Effector memory CD8-positive, alpha-beta T cell (primary cell): Measurements from ENCODE around the gene RRAS.

Experiments used
- ATAC-seq: fragments of 150-1000 bp; cut with Tn5 transposase; replicated peaks from 2 replicates; pipeline ENCODE4 v1.10.0; 2021; ENCODE audit warnings: mild to moderate bottlenecking, moderate library complexity
- DNase-seq, 3 experiments: peaks; one replicate each; pipeline ENCODE4 v3.0.0; 2021
- H3K27ac Mint-ChIP-seq, 2 donors: one replicate each; pipeline ENCODE4 v1.8.0; 2022; ENCODE audit warnings: mild to moderate bottlenecking in 2 of 2, mixed read lengths in 2 of 2, moderate library complexity in 2 of 2
- H3K27me3 Mint-ChIP-seq, 2 donors: one replicate each; pipeline ENCODE4 v1.8.0; 2022; ENCODE audit warnings: mixed read lengths in 2 of 2
- H3K36me3 Mint-ChIP-seq: one replicate; pipeline ENCODE4 v1.8.0; 2022; ENCODE audit warnings: mild to moderate bottlenecking, moderate library complexity, mixed read lengths; ENCODE audit not compliant: insufficient read depth
- H3K4me1 Mint-ChIP-seq, 2 donors: one replicate each; pipeline ENCODE4 v1.8.0; 2022; ENCODE audit warnings: low read depth in 2 of 2, mixed read lengths in 2 of 2
- H3K4me3 Mint-ChIP-seq, 2 donors: one replicate each; pipeline ENCODE4 v1.8.0; 2022; ENCODE audit warnings: mild to moderate bottlenecking in 2 of 2, mixed read lengths in 2 of 2, moderate library complexity in 2 of 2
- H3K9me3 Mint-ChIP-seq, 2 donors: one replicate each; pipeline ENCODE4 v1.8.0; 2022; ENCODE audit warnings: mixed read lengths in 2 of 2

RRAS gene

DNA sequence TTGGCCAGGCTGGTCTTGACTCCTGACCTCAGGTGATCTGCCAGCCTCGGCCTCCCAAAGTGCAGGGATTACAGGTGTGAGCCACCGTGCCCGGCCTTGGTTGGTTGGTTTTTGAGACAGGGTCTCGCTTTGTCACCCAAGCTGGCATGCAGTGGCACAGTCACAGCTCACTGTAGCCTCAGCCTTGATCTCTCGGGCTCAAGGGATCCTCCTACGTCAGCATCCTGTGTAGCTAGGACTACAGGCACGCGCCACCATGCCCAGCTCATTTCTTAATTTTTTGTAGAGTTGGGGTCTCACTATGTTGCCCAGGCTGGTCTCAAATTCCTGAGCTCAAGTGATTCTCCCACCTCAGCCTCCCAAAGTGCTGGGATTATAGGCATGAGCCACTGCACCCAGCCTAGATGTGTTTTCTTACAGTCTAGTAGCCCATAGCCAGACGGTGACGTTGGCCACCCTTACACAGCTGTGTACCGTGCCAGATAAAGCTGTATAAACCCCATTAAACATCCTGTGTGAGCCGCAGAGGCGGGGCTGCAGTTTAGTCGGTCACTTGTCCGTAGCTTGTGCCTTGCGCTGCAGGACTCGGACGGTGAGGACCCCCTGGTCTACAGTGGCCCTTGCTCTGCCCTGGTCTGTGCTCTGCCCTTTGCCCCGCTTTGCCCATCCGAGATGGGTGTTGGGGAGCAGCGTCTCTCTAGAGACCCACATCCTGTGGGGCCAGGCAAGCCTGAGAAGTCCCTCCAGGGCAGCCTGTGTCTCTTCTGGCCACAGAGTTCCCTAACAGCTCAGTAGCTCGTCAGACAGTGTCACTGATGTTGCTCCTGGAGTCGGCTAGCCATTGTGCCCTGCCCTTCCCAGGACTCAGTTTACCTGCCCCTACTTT is 15.9 kb upstream of the RRAS start:
- H3K36me3 Mint-ChIP-seq: peaks cover 60% of the 10 kb centered on the region
- H3K27ac Mint-ChIP-seq: peak overlapping the region; percentile 60 to 84
- peaks cover 7% of the 10 kb centered on the region in 2 donors for H3K4me1 Mint-ChIP-seq
- no peaks in the 10 kb centered on the region for H3K27me3 Mint-ChIP-seq
- DNase-seq (no peak), ATAC-seq (peak; percentile 59)
- H3K9me3 Mint-ChIP-seq: no peaks in the 10 kb centered on the region
- no peak overlapping the region for H3K4me3 Mint-ChIP-seq

DNA sequence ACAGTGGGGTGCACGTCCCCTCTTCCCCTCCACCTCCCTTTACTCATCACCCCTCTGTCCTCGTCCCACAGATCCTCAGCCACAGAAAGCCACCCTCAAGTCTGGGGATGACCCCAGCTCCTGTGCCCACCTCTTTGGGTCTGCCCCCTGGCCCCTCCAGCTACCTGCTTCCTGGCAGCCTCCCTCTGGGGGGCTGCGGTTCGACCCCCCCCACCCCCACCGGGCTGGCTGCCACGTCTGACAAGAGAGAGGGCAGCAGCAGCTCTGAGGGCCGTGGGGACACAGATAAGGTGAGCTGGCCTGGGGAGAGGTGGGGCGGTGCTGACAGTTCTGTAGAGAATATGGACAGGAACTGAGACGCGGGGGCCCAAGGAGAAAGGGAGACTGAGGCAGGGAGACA is 14.6 kb upstream of the RRAS start:
- Mint-ChIP-seq H3K4me1 (peaks cover 3 to 7% of the 10 kb centered on the region in 2 donors), H3K27me3 (no peaks in the 10 kb centered on the region), H3K4me3 (no peak overlapping the region), H3K9me3 (no peaks in the 10 kb centered on the region), H3K36me3 (peaks cover 52% of the 10 kb centered on the region), H3K27ac (peak overlapping the region in 1 of 2 donors; percentile 60)
- ATAC-seq (no peak), DNase-seq (no peak)

DNA sequence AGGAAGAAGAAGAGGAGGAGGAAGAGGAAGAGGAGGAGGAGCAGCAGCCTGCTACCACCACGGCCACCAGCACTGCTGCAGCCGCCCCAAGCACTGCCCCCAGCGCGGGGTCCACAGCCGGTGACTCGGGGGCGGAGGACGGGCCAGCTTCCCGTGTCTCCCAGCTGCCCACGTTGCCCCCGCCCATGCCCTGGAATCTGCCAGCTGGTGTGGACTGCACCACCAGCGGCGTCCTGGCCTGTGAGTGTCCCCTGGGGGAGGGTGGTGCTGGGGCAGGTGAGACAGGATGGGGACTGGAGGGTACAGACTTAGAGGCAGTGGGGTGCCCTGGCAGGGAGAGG is 13.5 kb upstream of the RRAS start:
- H3K4me3 Mint-ChIP-seq: no peak overlapping the region
- H3K27ac Mint-ChIP-seq: no peak overlapping the region
- H3K36me3 Mint-ChIP-seq: peaks cover 53% of the 10 kb centered on the region
- H3K27me3 Mint-ChIP-seq: no peaks in the 10 kb centered on the region
- H3K9me3 Mint-ChIP-seq: no peaks in the 10 kb centered on the region
- DNase-seq (no peak), ATAC-seq (no peak)
- peaks cover 0 to 7% of the 10 kb centered on the region in 2 donors for H3K4me1 Mint-ChIP-seq

DNA sequence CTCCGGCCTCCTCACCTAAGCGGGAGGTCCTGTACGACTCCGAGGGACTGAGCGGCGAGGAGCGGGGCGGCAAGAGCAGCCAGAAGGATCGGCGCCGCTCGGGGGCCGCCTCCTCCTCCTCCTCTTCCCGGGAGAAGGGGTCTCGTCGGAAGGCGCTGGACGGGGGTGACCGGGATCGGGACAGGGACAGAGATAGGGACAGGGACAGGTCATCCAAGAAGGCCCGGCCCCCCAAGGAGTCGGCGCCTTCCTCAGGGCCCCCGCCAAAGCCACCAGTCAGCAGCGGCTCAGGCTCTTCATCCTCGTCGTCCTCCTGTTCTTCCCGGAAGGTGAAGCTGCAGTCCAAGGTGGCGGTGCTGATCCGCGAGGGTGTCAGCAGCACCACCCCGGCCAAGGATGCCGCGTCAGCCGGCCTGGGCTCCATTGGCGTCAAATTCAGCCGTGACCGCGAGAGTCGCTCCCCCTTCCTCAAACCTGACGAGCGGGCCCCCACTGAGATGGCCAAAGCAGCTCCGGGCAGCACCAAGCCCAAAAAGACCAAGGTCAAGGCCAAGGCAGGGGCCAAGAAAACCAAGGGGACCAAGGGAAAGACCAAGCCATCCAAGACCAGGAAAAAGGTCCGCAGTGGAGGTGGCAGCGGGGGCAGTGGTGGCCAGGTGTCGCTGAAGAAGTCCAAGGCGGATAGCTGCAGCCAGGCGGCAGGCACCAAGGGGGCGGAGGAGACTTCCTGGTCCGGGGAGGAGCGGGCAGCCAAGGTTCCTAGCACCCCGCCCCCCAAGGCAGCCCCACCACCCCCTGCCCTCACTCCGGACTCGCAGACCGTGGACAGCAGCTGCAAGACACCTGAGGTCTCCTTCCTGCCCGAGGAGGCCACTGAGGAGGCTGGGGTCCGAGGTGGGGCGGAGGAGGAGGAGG is 12.9 kb upstream of the RRAS start:
- DNase-seq (no peak), ATAC-seq (no peak)
- Mint-ChIP-seq H3K27me3 (no peaks in the 10 kb centered on the region), H3K4me3 (no peak overlapping the region), H3K36me3 (peaks cover 54% of the 10 kb centered on the region), H3K27ac (no peak overlapping the region), H3K9me3 (no peaks in the 10 kb centered on the region), H3K4me1 (peaks cover 0 to 7% of the 10 kb centered on the region in 2 donors)

DNA sequence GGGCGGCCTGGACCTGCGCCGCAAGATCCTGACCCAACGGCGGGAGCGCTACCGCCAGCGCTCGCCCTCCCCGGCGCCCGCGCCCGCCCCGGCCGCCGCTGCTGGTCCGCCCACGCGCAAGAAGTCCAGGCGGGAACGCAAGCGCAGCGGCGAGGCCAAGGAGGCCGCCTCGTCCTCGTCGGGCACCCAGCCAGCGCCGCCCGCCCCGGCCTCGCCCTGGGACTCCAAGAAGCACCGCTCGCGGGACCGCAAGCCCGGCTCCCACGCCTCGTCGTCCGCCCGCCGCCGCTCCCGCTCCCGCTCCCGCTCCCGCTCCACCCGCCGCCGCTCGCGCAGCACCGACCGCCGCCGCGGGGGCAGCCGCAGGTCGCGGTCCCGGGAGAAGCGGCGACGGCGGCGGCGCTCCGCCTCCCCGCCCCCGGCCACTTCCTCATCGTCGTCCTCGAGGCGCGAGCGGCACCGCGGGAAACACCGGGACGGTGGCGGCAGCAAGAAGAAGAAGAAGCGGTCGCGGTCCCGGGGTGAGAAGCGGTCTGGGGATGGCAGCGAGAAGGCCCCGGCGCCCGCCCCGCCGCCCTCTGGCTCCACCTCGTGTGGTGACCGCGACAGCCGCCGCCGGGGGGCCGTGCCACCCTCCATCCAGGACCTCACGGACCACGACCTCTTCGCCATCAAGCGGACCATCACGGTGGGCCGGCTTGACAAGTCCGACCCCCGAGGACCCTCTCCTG is 12.0 kb upstream of the RRAS start:
- no peak for DNase-seq
- Mint-ChIP-seq H3K4me3 (no peak overlapping the region), H3K4me1 (peaks cover 0 to 5% of the 10 kb centered on the region in 2 donors), H3K36me3 (peaks cover 48% of the 10 kb centered on the region), H3K27ac (no peak overlapping the region), H3K9me3 (no peaks in the 10 kb centered on the region), H3K27me3 (no peaks in the 10 kb centered on the region)
- ATAC-seq: no peak

DNA sequence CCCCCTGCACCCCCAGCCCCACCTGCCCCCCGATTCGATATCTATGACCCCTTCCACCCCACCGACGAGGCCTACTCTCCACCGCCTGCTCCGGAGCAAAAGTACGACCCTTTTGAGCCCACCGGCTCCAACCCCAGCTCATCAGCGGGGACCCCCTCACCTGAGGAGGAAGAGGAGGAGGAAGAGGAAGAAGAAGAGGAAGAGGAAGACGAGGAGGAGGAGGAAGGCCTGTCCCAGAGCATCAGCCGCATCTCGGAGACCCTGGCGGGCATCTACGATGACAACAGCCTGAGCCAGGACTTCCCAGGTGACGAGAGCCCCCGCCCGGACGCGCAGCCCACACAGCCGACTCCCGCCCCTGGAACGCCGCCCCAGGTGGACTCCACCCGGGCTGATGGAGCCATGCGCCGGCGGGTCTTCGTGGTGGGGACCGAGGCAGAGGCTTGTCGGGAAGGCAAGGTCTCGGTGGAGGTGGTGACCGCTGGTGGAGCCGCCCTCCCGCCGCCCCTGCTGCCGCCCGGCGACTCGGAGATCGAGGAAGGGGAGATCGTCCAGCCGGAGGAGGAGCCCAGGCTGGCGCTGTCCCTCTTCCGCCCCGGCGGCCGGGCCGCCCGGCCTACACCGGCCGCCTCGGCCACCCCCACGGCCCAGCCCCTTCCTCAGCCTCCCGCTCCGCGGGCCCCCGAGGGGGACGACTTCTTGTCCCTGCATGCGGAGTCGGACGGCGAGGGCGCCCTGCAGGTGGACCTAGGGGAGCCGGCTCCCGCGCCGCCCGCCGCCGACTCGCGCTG is 11.3 kb upstream of the RRAS start:
- H3K9me3 Mint-ChIP-seq: no peaks in the 10 kb centered on the region
- no peak overlapping the region for H3K4me3 Mint-ChIP-seq
- no peak overlapping the region for H3K27ac Mint-ChIP-seq
- peaks cover 48% of the 10 kb centered on the region for H3K36me3 Mint-ChIP-seq
- DNase-seq (no peak), ATAC-seq (no peak)
- H3K27me3 Mint-ChIP-seq: no peaks in the 10 kb centered on the region
- H3K4me1 Mint-ChIP-seq: peaks cover 0 to 5% of the 10 kb centered on the region in 2 donors

DNA sequence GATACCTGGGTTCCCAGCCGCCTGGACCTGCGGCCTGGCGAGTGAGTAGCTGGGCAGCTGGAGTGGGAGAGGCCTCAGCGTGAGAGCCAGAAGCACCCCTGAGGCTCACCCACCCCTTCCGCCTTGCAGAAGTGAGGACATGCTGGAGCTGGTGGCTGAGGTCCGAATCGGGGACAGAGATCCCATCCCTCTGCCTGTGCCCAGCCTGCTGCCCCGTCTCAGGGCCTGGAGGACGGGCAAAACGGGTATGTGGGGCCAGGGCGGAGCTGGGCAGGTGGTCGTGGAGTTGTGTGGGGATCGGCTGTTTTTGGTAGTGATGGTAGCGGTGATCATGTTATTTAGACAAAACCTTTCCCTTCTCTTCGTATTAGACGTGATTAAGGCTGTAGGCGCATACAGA is 6.6 kb upstream of the RRAS start:
- Mint-ChIP-seq H3K27me3 (no peaks in the 10 kb centered on the region), H3K4me3 (no peak overlapping the region), H3K36me3 (peaks cover 31% of the 10 kb centered on the region), H3K27ac (no peak overlapping the region), H3K4me1 (peaks cover 27 to 35% of the 10 kb centered on the region in 2 donors), H3K9me3 (no peaks in the 10 kb centered on the region)
- no peak for DNase-seq
- ATAC-seq: no peak

DNA sequence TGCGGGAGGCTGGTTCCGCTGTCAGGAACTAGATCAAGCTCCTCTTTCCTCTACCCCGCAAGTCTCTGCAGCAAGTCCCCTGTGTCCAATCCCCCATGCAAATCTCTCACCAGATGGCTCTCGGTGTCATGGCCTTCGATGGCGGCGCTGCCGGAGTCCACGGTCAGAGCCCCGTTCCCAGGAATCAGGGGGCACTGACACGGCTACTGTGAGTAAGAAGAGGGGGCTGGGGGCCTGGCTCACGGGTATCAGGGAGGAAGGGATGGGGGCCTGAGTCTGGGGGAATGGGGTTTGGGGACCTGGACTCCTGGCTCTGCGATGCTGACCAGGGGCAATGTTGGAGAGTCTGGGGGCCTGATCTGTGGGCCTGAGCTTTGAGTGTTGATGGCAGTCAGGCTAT is 6.1 kb upstream of the RRAS start:
- Mint-ChIP-seq H3K4me1 (peaks cover 31 to 38% of the 10 kb centered on the region in 2 donors), H3K27ac (peak overlapping the region in 1 of 2 donors; percentile 60), H3K4me3 (no peak overlapping the region), H3K36me3 (peaks cover 33% of the 10 kb centered on the region), H3K9me3 (no peaks in the 10 kb centered on the region), H3K27me3 (no peaks in the 10 kb centered on the region)
- DNase-seq (no peak), ATAC-seq (no peak)

DNA sequence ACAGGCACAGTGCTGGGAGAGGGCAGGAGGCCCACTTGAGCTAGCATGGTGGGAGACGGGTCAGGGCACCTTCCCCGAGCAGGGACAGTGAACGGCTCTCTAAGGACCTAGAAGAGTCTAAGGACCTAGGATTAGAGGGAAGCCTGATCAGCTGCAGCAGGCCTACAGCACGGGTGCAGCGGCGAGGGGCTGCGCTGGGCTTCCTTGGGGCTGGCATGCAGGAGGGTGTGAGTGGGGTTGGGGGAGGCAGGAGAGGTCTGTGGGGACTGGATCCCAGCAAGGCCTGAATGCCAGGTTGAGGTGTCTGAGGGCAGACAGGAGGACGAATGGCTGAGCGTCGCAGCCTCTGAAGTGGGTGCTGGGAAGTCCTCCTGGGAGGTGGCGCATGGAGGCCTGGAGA is 5.6 kb upstream of the RRAS start:
- Mint-ChIP-seq H3K27me3 (no peaks in the 10 kb centered on the region), H3K36me3 (peaks cover 36% of the 10 kb centered on the region), H3K4me3 (no peak overlapping the region), H3K9me3 (no peaks in the 10 kb centered on the region), H3K4me1 (peaks cover 35 to 42% of the 10 kb centered on the region in 2 donors), H3K27ac (peak overlapping the region; percentile 60 to 80)
- ATAC-seq (no peak), DNase-seq (no peak)

DNA sequence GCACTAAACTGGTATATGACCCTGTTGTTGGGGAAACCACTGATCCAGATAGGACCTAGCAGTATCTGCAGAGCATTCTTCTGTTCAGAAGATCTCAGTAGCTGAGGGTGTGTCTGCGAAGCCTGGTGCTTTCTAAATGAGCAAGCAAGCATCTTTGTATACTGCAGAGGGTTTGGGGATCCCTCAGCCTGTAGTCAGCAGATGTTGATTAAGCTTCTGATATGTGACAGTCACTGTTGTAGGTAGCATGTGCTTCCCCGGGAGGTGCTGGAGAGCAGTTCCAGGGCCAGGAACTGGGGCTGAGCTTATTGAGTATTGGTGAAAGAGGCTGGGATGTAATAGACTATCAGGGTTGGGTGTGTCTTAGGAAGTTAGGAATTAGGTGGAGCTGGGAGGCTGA is 3.5 kb upstream of the RRAS start:
- Mint-ChIP-seq H3K9me3 (no peaks in the 10 kb centered on the region), H3K27ac (peak overlapping the region; percentile 97 to 98), H3K27me3 (no peaks in the 10 kb centered on the region), H3K36me3 (peaks cover 37% of the 10 kb centered on the region), H3K4me3 (peak overlapping the region; percentile 97 to 99), H3K4me1 (peaks cover 49 to 52% of the 10 kb centered on the region in 2 donors)
- ATAC-seq (no peak), DNase-seq (no peak)

DNA sequence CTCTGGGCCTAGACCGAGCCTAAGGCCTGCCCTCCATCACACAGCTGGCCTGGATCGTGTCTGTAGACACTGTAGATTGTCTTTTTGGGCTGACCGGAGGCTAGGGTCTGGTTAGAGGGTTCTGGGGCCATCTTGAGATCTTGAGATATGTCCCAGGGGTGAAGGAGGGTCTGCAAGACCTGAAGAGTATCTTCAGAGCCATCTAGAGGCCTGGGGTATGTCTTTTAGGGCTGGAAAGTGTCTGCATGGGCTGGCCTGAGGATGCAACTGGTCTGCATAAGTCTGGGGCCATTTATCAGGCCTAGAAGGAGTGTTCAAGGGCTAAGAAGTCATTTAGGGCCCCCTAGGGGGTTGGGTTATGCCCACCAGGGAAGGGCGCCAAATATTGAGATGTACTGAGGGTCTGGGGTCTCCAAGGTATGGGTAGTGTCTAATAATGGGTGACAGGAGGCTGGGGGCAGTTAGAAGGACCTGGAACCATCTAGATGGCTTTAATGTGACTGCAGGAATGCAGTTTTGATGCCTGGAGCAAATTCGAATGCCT is 2.6 kb upstream of the RRAS start:
- ATAC-seq (no peak), DNase-seq (no peak)
- H3K27me3 Mint-ChIP-seq: no peaks in the 10 kb centered on the region
- H3K4me3 Mint-ChIP-seq: peak overlapping the region; percentile 97 to 99
- H3K4me1 Mint-ChIP-seq: peaks cover 57 to 58% of the 10 kb centered on the region in 2 donors
- H3K27ac Mint-ChIP-seq: peak overlapping the region; percentile 97 to 98
- H3K36me3 Mint-ChIP-seq: peaks cover 36% of the 10 kb centered on the region
- H3K9me3 Mint-ChIP-seq: no peaks in the 10 kb centered on the region

DNA sequence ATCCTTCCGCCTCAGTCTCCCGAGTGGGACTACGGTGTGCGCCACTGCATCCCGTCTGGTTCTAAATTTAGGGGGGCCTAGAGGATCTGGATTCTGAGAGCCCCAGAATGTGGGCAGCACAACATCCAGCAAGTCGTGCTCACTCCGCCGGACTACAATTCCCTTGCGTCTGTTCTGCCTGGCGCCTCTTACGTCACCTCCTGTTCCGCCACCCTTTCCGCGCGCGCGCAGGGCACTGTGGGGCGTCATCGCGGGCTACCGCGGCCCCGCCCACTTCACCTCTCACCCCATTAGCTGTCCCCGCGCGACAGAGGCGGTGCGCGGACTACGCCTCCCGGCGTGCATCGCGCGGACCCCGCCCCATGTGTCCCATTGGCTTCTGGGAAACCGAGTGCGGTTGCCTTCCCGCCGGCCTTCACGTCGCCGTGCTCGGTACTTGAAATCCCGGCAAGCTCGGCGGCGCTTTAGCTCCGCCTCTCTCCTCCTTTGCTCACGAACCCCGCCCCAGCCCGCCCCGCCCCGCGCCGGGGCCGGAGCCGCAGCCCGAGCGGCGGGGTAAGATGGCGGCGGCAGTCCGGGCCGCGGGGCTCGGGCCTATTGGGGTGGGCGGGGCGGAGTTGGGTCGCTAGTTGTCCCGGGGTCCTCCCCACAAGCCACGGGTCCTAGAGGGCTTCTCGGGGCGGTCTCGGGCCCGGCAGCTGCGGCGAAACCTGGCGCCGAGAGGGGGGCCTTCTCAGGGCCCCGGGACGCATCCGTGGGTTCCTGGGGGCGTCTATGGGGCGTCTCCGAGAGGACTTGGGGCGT is 1.9 kb upstream of the RRAS start, which contains the start of gene SCAF1:
SCAF1 (plus strand) TSS at position 522 of the 804 bp plus-strand sequence. CDS start 2,818 bp downstream, outside the sequence.
- ATAC-seq (peak; percentile 69), DNase-seq (peak; percentile 98 to 99 (median 98))
- peaks cover 58% of the 10 kb centered on the region in 2 donors for H3K4me1 Mint-ChIP-seq
- H3K27me3 Mint-ChIP-seq: no peaks in the 10 kb centered on the region
- H3K27ac Mint-ChIP-seq: peak within 1 kb of the TSS; percentile 97 to 98
- H3K36me3 Mint-ChIP-seq: peaks cover 34% of the 10 kb centered on the region
- H3K4me3 Mint-ChIP-seq: peak within 1 kb of the TSS; percentile 97 to 99
- H3K9me3 Mint-ChIP-seq: no peaks in the 10 kb centered on the region
